Measurements from ENCODE around the gene ZER1. TPM values are rescaled to one million over a fixed set of nuclear protein-coding genes. Genes with fewer than 3 reads are reported as not detected.

Gene ZER1
- total RNA-seq, 1 donor from 2014 or later = 47.0 TPM

GRCh38 chr9:128743421-128743820 lies 28.3 kb downstream of the ZER1 start:
- no peak for DNase-seq (ENCODE audit: low read depth)

- no peak for DNase-seq (ENCODE audit: low read depth)
These were observed 29.3 kb downstream of the ZER1 start for GRCh38 chr9:128742401-128742800.

- peak; percentile 90 for DNase-seq (ENCODE audit: low read depth)
These were observed 36.4 kb downstream of the ZER1 start for GRCh38 chr9:128735373-128735772.

GRCh38 chr9:128733256-128733655 lies 38.5 kb downstream of the ZER1 start:
- peak; percentile 83 for DNase-seq (ENCODE audit: low read depth)

GRCh38 chr9:128732576-128732975 lies 39.2 kb downstream of the ZER1 start:
- no peak for DNase-seq (ENCODE audit: low read depth)

GRCh38 chr9:128731691-128732090 lies 40.0 kb downstream of the ZER1 start:
- DNase-seq (ENCODE audit: low read depth) = no peak

GRCh38 chr9:128731093-128731492 lies 40.6 kb downstream of the ZER1 start:
- DNase-seq (ENCODE audit: low read depth) = no peak

- DNase-seq (ENCODE audit: low read depth) = no peak
These were observed 41.8 kb downstream of the ZER1 start for GRCh38 chr9:128729766-128730517.

- no peak for DNase-seq (ENCODE audit: low read depth)
These were observed 42.4 kb downstream of the ZER1 start for GRCh38 chr9:128729302-128729701.

GRCh38 chr9:128728298-128728697 lies 43.4 kb downstream of the ZER1 start:
- DNase-seq (ENCODE audit: low read depth) = no peak

- no peak for DNase-seq (ENCODE audit: low read depth)
These were observed 44.0 kb downstream of the ZER1 start for GRCh38 chr9:128727640-128728248.

GRCh38 chr9:128724744-128725211 lies 46.9 kb downstream of the ZER1 start:
- peak; percentile 33 for DNase-seq (ENCODE audit: low read depth)

GRCh38 chr9:128723866-128724743 lies 47.6 kb downstream of the ZER1 start, which contains the start of gene ZDHHC12:
Gene ZDHHC12 (minus strand): TSS chr9:128724127. CDS start chr9:128724093, 34 bp downstream.
- DNase-seq (ENCODE audit: low read depth) = peak; percentile 92

- DNase-seq (ENCODE audit: low read depth) = no peak
These were observed 48.3 kb downstream of the ZER1 start for GRCh38 chr9:128723352-128723865.

- DNase-seq (ENCODE audit: low read depth) = no peak
These were observed 49.1 kb downstream of the ZER1 start for GRCh38 chr9:128722380-128723351.

GRCh38 chr9:128721487-128722010 lies 50.2 kb downstream of the ZER1 start:
- DNase-seq (ENCODE audit: low read depth) = no peak

GRCh38 chr9:128720841-128721486 lies 50.8 kb downstream of the ZER1 start:
- no peak for DNase-seq (ENCODE audit: low read depth)

- DNase-seq (ENCODE audit: low read depth) = no peak
These were observed 51.7 kb downstream of the ZER1 start for GRCh38 chr9:128719919-128720605.

GRCh38 chr9:128718475-128718874 lies 53.3 kb downstream of the ZER1 start:
- DNase-seq (ENCODE audit: low read depth) = no peak
